Activated naive CD8-positive, alpha-beta T cell treated with anti-CD3 and anti-CD28 coated beads, Interleukin-2, amount 50 U/mL, for 24 hours (primary cell): Measurements from ENCODE around the gene TEX22.
A peak's percentile ranks its signal among the peaks of the same experiment; 100 is the strongest.

Source experiments
- ATAC-seq: fragments of 150-1000 bp; cut with Tn5 transposase; one replicate; pipeline ENCODE4 v1.10.0; 2021
- DNase-seq: peaks from one replicate; pipeline ENCODE4 v3.0.0; 2021
- H3K27ac Mint-ChIP-seq: one replicate; pipeline ENCODE4 v1.8.0; 2021; ENCODE audit warnings: mild to moderate bottlenecking, mixed read lengths
- H3K27me3 Mint-ChIP-seq: one replicate; pipeline ENCODE4 v1.8.0; 2021; ENCODE audit warnings: mixed read lengths
- H3K36me3 Mint-ChIP-seq: one replicate; pipeline ENCODE4 v1.8.0; 2021; ENCODE audit warnings: low read depth, mixed read lengths
- H3K4me1 Mint-ChIP-seq: one replicate; pipeline ENCODE4 v1.8.0; 2021; ENCODE audit warnings: mixed read lengths
- H3K4me3 Mint-ChIP-seq: one replicate; pipeline ENCODE4 v1.8.0; 2021; ENCODE audit warnings: mild to moderate bottlenecking, moderate library complexity, mixed read lengths
- H3K9me3 Mint-ChIP-seq: one replicate; pipeline ENCODE4 v1.8.0; 2021; ENCODE audit warnings: mixed read lengths

Gene TEX22

GRCh38 chr14:105398044-105398725 is at the start of gene TEX22:
Gene TEX22, plus strand, starts transcription at chr14:105398538. Its CDS starts 803 bp downstream, at chr14:105399341.
- no peaks in the 10 kb centered on the region for H3K27me3 Mint-ChIP-seq
- H3K27ac Mint-ChIP-seq: peak within 1 kb of the TSS; percentile 90
- H3K4me1 Mint-ChIP-seq: peaks cover 22% of the 10 kb centered on the region
- DNase-seq (peak; percentile 98), ATAC-seq (peak; percentile 82)
- H3K36me3 Mint-ChIP-seq: peaks cover 26% of the 10 kb centered on the region
- peaks cover 11% of the 10 kb centered on the region for H3K9me3 Mint-ChIP-seq
- H3K4me3 Mint-ChIP-seq: peak within 1 kb of the TSS; percentile 86

- DNase-seq: no peak
- no peaks in the 10 kb centered on the region for H3K27me3 Mint-ChIP-seq
- ATAC-seq: no peak
- no peak overlapping the region for H3K27ac Mint-ChIP-seq
- H3K36me3 Mint-ChIP-seq: no peaks in the 10 kb centered on the region
- H3K4me1 Mint-ChIP-seq: peaks cover 2% of the 10 kb centered on the region
- no peak overlapping the region for H3K4me3 Mint-ChIP-seq
- H3K9me3 Mint-ChIP-seq: no peaks in the 10 kb centered on the region
Measured at GRCh38 chr14:105348945-105349699, 49.2 kb upstream of the TEX22 start.

- H3K4me3 Mint-ChIP-seq: no peak overlapping the region
- DNase-seq (no peak), ATAC-seq (no peak)
- H3K27ac Mint-ChIP-seq: no peak overlapping the region
- no peaks in the 10 kb centered on the region for H3K27me3 Mint-ChIP-seq
- H3K9me3 Mint-ChIP-seq: no peaks in the 10 kb centered on the region
- no peaks in the 10 kb centered on the region for H3K36me3 Mint-ChIP-seq
- H3K4me1 Mint-ChIP-seq: peaks cover 2% of the 10 kb centered on the region
Measured at GRCh38 chr14:105349992-105350391, 48.3 kb upstream of the TEX22 start.

GRCh38 chr14:105350450-105351244 is 47.7 kb upstream of the TEX22 start:
- no peak for ATAC-seq
- no peak for DNase-seq
- no peaks in the 10 kb centered on the region for H3K36me3 Mint-ChIP-seq
- H3K4me3 Mint-ChIP-seq: no peak overlapping the region
- peaks cover 2% of the 10 kb centered on the region for H3K4me1 Mint-ChIP-seq
- no peak overlapping the region for H3K27ac Mint-ChIP-seq
- no peaks in the 10 kb centered on the region for H3K9me3 Mint-ChIP-seq
- H3K27me3 Mint-ChIP-seq: no peaks in the 10 kb centered on the region

GRCh38 chr14:105351410-105351809 is 46.9 kb upstream of the TEX22 start:
- H3K4me3 Mint-ChIP-seq: no peak overlapping the region
- peaks cover 2% of the 10 kb centered on the region for H3K4me1 Mint-ChIP-seq
- no peaks in the 10 kb centered on the region for H3K9me3 Mint-ChIP-seq
- H3K27ac Mint-ChIP-seq: no peak overlapping the region
- ATAC-seq (no peak), DNase-seq (no peak)
- no peaks in the 10 kb centered on the region for H3K27me3 Mint-ChIP-seq
- no peaks in the 10 kb centered on the region for H3K36me3 Mint-ChIP-seq

GRCh38 chr14:105351920-105352851 is 46.2 kb upstream of the TEX22 start:
- Mint-ChIP-seq H3K4me3 (no peak overlapping the region), H3K36me3 (no peaks in the 10 kb centered on the region), H3K27me3 (no peaks in the 10 kb centered on the region), H3K4me1 (peaks cover 2% of the 10 kb centered on the region), H3K9me3 (no peaks in the 10 kb centered on the region), H3K27ac (no peak overlapping the region)
- DNase-seq: peak; percentile 87
- peak; percentile 92 for ATAC-seq

- no peaks in the 10 kb centered on the region for H3K36me3 Mint-ChIP-seq
- no peaks in the 10 kb centered on the region for H3K27me3 Mint-ChIP-seq
- no peak overlapping the region for H3K27ac Mint-ChIP-seq
- no peaks in the 10 kb centered on the region for H3K9me3 Mint-ChIP-seq
- H3K4me3 Mint-ChIP-seq: no peak overlapping the region
- DNase-seq: no peak
- peaks cover 2% of the 10 kb centered on the region for H3K4me1 Mint-ChIP-seq
- no peak for ATAC-seq
Measured at GRCh38 chr14:105353136-105353535, 45.2 kb upstream of the TEX22 start.

GRCh38 chr14:105354541-105354940 is 43.8 kb upstream of the TEX22 start:
- Mint-ChIP-seq H3K36me3 (no peaks in the 10 kb centered on the region), H3K4me1 (peaks cover 2% of the 10 kb centered on the region), H3K27me3 (no peaks in the 10 kb centered on the region), H3K4me3 (no peak overlapping the region), H3K27ac (no peak overlapping the region), H3K9me3 (no peaks in the 10 kb centered on the region)
- DNase-seq (no peak), ATAC-seq (no peak)

GRCh38 chr14:105355049-105355575 is 43.2 kb upstream of the TEX22 start:
- H3K27me3 Mint-ChIP-seq: no peaks in the 10 kb centered on the region
- peaks cover 2% of the 10 kb centered on the region for H3K4me1 Mint-ChIP-seq
- H3K4me3 Mint-ChIP-seq: no peak overlapping the region
- no peaks in the 10 kb centered on the region for H3K9me3 Mint-ChIP-seq
- no peaks in the 10 kb centered on the region for H3K36me3 Mint-ChIP-seq
- DNase-seq (no peak), ATAC-seq (no peak)
- no peak overlapping the region for H3K27ac Mint-ChIP-seq

- no peak overlapping the region for H3K4me3 Mint-ChIP-seq
- peaks cover 2% of the 10 kb centered on the region for H3K4me1 Mint-ChIP-seq
- DNase-seq (no peak), ATAC-seq (no peak)
- no peaks in the 10 kb centered on the region for H3K36me3 Mint-ChIP-seq
- H3K9me3 Mint-ChIP-seq: no peaks in the 10 kb centered on the region
- H3K27ac Mint-ChIP-seq: no peak overlapping the region
- H3K27me3 Mint-ChIP-seq: no peaks in the 10 kb centered on the region
Measured at GRCh38 chr14:105355850-105356604, 42.3 kb upstream of the TEX22 start.

- Mint-ChIP-seq H3K27ac (no peak overlapping the region), H3K4me3 (no peak overlapping the region)
Measured at GRCh38 chr14:105356927-105357326, 41.4 kb upstream of the TEX22 start.

GRCh38 chr14:105357626-105358025 is 40.7 kb upstream of the TEX22 start:
- Mint-ChIP-seq H3K27ac (no peak overlapping the region), H3K4me3 (no peak overlapping the region), H3K36me3 (no peaks in the 10 kb centered on the region), H3K9me3 (no peaks in the 10 kb centered on the region), H3K27me3 (no peaks in the 10 kb centered on the region), H3K4me1 (peaks cover 3% of the 10 kb centered on the region)
- DNase-seq (no peak), ATAC-seq (no peak)

More at GRCh38 chr14:105356927-105357326, 41.4 kb upstream of the TEX22 start:
- no peaks in the 10 kb centered on the region for H3K36me3 Mint-ChIP-seq
- no peak for ATAC-seq
- H3K27me3 Mint-ChIP-seq: no peaks in the 10 kb centered on the region
- H3K4me1 Mint-ChIP-seq: peaks cover 2% of the 10 kb centered on the region
- H3K9me3 Mint-ChIP-seq: no peaks in the 10 kb centered on the region
- no peak for DNase-seq

- Mint-ChIP-seq H3K36me3 (no peaks in the 10 kb centered on the region), H3K4me3 (no peak overlapping the region), H3K27ac (no peak overlapping the region), H3K4me1 (peaks cover 5% of the 10 kb centered on the region), H3K9me3 (no peaks in the 10 kb centered on the region), H3K27me3 (no peaks in the 10 kb centered on the region)
- no peak for ATAC-seq
- DNase-seq: no peak
Measured at GRCh38 chr14:105358140-105358846, 40.0 kb upstream of the TEX22 start.
